GM11168 (cell line): ENCODE data around the gene RORC.
"Not testable (repeated sequence)": the region's sequence is repeated elsewhere in the genome, so short reads cannot be mapped to it uniquely, and the experiment has no call there.

Source experiments
- in situ Hi-C: fragments of 300-500 bp; cut with MboI; formaldehyde crosslinking; loops from one replicate; pipeline ENCODE4 v1.12.0; 2022; ENCODE audit warnings: low sequenced_read_pairs; ENCODE audit not compliant: unreplicated experiment

The RORC gene

GRCh38 chr1:151809290-151809984 lies 22.2 kb downstream of the RORC start:
- in situ Hi-C loops: no loop called here

GRCh38 chr1:151807766-151808165 lies 23.8 kb downstream of the RORC start:
- in situ Hi-C loops: no loop called here

GRCh38 chr1:151807131-151807530 lies 24.5 kb downstream of the RORC start:
- in situ Hi-C loops: no loop called here

- in situ Hi-C loops: no loop called here
Observed at GRCh38 chr1:151806170-151806569, 25.4 kb downstream of the RORC start.

GRCh38 chr1:151805066-151805820 lies 26.4 kb downstream of the RORC start, which contains the start of gene LINGO4:
Gene LINGO4 (minus strand): TSS chr1:151805419. CDS start chr1:151802704, 2,715 bp downstream.
- in situ Hi-C loops: no loop called here

GRCh38 chr1:151803915-151804314 lies 27.7 kb downstream of the RORC start:
- in situ Hi-C loops: no loop called here

- in situ Hi-C loops: no loop called here
Observed at GRCh38 chr1:151803164-151803563, 28.4 kb downstream of the RORC start.

- in situ Hi-C loops: no loop called here
Observed at GRCh38 chr1:151802372-151802771, 29.2 kb downstream of the RORC start.

GRCh38 chr1:151801846-151802245 lies 29.8 kb downstream of the RORC start:
- in situ Hi-C loops: no loop called here

- in situ Hi-C loops: no loop called here
Observed at GRCh38 chr1:151801310-151801820, 30.2 kb downstream of the RORC start.

- in situ Hi-C loops: no loop called here
Observed at GRCh38 chr1:151800830-151801229, 30.8 kb downstream of the RORC start.

- in situ Hi-C loops: no loop called here
Observed at GRCh38 chr1:151799179-151800022, 32.2 kb downstream of the RORC start.

GRCh38 chr1:151798571-151798970 lies 33.0 kb downstream of the RORC start:
- in situ Hi-C loops: no loop called here

GRCh38 chr1:151790940-151791651 lies 40.5 kb downstream of the RORC start:
- in situ Hi-C loops: no loop called here

- in situ Hi-C loops: no loop called here
Observed at GRCh38 chr1:151790071-151790939, 41.3 kb downstream of the RORC start, which contains the start of gene TDRKH. Gene TDRKH (minus strand): TSS chr1:151790500. CDS start chr1:151783022, 7,478 bp downstream.

- in situ Hi-C loops: no loop called here
Observed at GRCh38 chr1:151787689-151788088, 43.9 kb downstream of the RORC start.

- in situ Hi-C loops: no loop called here
Observed at GRCh38 chr1:151783796-151784195, 47.8 kb downstream of the RORC start.

- in situ Hi-C loops: no loop called here
Observed at GRCh38 chr1:151782741-151783140, 48.9 kb downstream of the RORC start.

- in situ Hi-C loops: not testable (repeated sequence)
Observed at GRCh38 chr1:151782026-151782425, 49.6 kb downstream of the RORC start.
